NCI-H774 (cell line): ENCODE measurements around the gene EHBP1.
"Not testable (repeated sequence)": the region's sequence is repeated elsewhere in the genome, so short reads cannot be mapped to it uniquely, and the experiment has no call there.

ENCODE experiments used
- DNase-seq: peaks from one replicate; lab custom pipeline; 2025; lab: John Stamatoyannopoulos, UW

The EHBP1 gene

DNA sequence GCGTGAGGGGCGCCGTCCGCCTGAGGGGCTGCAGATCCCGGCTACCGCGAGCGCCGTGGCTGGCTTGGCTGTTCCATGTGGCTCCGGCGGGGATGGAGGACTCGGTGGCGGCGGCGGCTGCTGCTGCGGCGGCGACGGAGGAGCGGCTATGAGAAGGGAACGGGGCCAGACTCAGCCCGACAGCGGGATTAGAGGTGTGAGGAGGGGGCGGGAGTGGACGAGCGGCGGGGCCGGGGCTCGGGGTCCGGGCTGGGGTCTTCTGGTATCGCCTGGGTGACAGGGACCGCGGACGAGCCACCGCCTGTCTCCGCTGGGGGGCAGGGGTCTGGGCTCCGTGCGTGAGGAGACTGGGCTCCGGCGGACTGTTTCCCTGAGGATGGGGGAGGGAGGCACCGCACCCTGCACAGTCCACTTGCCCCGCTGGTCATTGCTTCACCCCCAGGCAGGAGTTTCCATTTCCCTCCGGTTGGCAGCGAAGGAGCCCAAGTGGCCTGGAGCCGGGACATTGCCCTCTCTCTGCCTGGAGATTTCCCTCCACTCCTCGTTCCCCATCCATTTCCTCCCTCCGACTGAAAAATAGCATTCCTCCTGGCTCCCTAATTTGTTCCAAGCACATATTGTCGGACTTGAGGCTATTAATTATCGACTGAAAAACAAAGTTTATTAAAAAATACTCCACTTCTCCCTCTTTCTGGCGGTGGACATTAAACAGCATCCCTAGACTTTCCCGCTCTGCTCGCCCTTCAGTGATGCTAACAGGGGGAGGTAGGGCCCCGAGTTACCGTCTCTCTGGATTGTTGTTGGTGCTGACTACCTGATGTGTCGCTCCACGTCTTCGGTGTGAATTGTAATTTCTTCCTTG is 577 bp downstream of the EHBP1 start:
- DNase-seq: no peak

DNA sequence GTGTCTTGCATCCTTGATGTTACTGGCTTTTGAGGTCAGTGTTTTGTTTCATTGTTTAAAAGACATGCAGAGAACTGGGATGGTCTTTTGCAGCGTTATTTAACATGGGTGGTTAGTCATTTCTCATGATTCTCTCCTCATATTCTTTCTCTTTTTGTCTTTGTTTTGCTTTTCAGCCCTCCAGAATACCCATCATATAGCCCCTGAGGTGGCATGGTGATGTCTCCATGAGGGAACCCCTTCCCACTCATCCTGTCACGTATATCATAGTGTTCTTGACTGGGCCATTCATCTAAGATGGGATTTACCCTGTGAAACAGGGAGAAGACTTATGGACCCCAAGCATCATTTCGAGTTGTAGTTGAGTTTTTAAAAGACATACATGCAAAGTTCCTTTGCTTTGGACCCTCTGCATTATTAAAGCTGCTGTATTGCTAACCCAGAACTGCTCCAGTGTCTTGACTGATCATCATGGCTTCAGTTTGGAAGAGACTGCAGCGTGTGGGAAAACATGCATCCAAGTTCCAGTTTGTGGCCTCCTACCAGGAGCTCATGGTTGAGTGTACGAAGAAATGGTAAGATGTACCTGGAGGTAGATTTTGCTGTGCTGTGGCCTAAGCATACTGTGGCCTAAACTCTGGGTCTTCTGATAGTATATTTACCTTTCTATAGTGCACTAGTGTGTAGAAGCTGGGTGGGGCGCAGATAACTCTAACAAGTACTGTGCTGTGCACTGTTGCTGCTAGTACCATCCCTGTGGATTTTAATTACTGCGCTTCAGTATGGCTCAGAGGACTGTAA is 1.4 kb downstream of the EHBP1 start:
- no peak for DNase-seq

DNA sequence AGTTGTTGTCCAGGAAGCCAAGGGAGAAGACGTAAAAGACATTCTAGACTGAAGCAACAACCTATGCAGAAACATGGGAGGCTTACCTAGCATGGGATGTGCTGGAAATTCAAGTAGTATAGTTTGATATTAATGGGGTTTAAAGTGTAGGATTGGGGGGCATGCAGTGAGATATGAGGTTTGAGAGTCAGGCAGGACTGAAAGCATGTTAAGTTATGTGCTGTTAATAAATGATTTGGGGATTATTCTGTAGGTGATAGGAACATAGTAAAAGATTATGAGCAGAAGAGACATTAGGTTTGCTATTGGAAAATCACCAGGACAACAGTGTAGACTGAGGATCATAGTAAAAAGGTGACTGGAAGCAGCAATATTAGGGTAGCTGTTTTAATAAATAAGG is 3.2 kb downstream of the EHBP1 start:
- no peak for DNase-seq

DNA sequence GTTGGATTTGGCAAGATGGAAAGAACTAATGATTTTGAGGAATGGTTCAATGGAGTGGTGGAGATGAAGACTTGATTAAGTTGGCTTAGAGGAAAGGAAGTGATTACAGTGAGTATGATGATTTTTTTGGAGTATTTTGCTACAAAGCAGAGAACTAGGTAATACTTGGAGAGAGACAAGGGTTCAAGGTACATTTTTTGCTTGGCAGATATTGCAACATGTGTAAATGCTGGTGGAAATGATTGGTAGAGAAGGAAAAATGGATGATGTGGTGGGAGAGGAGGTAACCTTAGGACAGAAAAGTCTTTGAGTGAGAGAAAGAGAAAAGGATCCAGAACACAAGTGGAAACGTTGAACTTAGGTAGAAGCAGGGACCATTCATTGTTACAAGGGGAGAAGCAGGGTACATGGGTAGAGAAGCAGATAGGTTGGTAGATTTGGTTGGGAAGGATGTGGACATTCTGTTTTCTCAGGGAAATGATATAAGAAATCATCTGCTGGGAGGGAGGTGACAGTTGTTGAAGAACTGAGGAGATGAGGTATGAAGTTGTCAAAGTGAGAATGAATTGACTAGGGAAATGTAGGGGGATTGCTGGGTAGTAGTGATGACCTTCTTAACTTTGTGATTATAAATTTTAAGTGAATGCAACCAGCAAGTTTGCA is 6.5 kb downstream of the EHBP1 start:
- DNase-seq: no peak

DNA sequence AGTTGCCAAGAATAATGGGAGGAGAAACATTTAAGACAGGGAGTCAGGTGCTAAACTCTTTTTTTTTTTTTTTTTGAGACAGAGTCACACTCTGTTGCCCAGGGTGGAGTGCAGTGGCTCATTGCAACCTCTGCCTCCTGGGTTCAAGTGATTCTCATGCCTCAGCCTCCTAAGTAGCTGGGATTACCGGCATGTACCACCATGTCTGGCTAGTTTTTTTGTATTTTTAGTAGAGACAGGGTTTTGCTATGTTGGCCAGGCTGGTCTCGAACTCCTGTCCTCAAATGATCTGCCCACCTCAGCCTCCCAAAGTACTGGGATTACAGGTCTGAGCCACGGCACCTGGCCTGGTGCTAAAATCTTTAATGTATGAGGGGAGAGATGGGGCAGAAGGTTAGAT is 7.7 kb downstream of the EHBP1 start:
- DNase-seq: not testable (repeated sequence)

DNA sequence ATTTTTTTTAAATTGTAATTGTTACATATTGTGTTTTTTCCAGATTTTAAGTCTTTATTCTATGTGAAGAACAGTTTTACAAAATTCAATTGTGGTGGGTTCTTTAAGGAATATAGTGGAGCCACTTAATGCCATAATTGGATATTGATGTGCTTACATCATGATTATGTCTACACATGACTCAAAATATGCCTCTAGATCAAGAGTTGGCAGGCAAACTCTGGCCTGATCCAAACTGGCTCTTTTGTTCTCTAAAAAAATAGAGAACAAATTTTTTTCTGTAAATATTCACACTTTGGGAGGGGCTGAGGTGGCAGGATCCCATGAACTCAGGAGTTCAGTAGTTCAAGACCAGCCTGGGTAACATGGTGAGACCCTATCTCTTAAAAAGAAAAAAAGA is 8.3 kb downstream of the EHBP1 start:
- no peak for DNase-seq

DNA sequence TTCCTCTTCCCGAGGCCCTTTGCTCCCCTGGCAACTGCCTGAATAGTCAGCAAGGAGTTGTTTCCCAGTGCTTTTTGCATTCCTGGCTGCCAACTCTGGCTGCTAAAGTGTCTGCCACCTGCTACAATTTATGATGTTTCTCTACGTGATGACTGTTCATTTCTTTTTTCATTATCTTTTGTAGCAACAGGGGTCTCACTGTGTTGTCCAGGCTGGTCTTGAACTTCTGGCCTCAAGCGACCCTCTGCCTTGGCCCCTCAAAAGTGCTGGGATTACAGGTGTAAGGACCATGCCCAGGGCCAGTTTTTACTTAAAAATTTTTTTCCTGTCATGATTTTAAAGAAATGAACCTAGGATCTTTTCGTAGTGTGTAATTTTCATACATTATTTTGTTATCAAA is 11.3 kb downstream of the EHBP1 start:
- DNase-seq: no peak

DNA sequence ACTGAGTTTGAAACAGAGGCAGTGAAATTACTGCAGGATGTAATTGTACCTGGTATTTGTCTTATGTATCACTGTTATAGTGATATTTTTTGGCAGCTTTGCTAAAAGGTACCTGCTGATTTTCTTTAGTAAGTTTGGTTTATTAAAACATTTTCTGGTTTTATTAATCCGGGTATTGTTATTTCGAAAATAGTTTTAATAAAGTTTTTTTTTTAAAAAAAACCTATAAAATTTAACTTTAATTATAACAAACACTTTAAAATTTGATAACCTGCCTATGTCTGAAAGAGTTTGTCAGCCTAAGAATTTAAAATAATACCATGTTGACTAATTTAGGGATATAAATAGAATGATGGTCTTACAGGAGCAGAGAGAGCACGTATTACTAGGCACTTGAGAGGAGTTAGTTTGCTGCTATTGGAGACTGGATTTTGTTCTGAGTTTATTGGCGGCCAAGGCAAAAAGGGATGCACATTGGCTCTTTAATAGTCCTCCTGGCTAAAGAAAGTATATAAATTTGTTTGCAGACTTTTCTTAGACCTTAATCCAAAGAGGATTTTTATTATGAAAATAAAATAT is 12.1 kb downstream of the EHBP1 start:
- no peak for DNase-seq

DNA sequence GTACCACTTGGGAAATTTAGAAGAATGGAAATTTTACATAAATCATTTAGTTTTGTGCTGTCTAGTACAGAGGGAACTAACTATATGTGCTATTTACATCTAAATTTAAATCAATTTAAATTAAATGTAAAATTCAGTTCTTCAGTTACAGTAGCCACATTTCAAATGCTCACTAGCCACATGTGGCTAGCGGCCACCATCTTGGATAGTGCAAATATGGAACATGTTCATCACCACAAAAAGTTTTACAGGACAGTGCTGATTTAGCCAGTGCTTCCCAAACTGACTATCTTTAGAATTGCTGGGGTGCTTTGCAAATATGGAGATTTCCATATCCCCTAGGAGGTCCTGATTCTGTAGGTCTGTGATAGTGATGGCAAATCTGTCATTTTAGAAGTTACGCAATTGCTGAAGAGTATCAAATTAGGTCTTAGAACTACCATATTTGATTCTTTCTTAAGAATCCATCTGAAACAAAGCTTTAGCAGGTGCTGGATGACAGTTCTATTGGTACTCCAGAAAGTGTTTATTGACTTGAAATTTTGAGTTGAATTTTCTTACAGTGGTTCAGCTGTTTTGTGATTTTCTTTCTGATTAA is 12.8 kb downstream of the EHBP1 start:
- DNase-seq: no peak

DNA sequence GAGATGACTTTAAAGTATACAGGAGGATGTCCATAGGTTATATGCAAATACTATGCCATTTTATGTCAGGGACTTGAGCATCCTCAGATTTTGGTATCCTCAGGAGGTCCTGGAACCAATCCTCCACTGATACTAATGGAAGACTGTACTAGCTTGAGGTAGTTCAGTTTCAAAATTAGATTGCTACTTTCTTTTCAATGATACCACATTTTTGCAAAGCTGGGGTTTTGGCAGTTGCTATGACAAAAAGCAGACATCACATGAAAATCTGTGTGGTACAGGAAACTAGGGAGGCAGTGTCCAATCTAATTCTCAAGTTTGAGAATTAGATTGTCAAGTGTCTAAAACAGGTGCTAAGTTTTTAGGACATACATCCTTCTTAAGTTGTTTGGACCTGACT is 14.2 kb downstream of the EHBP1 start:
- no peak for DNase-seq

DNA sequence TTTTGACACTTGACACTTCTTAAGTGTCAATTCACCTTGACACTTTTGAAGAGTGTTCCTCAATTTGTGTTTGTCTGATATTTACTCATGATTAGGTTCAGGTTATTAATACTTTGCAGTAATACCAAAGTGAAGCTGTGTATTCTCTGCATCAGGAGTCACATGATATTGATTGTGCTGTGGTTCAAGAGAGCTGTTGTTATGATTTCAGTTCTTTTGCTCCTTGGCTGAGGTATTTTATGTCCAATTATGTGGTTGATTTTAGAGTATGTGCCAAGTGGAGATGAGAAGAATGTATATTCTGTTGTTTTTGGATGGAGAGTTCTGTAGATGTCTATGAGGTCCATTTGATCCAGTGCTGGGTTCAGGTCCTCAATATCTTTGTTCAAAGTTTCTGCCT is 17.2 kb downstream of the EHBP1 start:
- DNase-seq: no peak

DNA sequence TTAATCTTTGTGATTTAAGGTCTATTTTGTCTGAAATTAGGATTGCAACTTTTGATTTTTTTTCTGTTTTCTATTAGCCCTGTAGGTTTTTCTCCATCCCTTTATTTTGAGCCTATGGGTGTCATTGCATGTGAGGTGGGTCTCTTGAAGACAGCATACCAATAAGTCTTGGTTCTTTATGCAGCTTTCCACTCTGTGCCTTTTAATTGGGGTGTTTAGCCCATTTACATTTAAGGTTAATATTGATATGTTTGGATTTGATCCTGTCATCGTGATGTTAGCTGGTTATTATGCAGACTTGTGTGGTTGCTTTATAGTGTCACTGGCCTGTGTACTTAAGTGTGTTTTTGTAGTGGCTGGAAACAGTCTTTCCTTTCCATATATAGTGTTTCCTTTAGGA is 17.7 kb downstream of the EHBP1 start:
- no peak for DNase-seq

DNA sequence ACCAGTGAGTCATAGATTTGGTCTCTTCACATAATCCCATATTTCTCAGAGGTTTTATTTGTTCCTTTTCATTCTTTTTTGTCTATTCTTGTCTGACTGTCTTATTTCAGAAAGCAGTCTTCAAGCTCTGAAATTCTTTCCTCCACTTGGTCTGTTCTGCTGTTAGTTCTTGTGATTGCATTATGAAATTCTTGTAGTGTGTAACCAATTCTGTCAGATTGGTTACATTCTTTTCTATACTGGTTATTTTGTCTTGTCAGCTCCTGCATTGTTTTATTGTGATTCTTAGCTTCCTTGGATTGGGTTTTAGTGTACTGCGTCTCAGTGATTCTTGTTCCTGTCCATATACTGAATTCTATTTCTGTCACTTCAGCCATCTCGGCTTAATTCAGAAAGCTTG is 18.6 kb downstream of the EHBP1 start:
- DNase-seq: no peak

DNA sequence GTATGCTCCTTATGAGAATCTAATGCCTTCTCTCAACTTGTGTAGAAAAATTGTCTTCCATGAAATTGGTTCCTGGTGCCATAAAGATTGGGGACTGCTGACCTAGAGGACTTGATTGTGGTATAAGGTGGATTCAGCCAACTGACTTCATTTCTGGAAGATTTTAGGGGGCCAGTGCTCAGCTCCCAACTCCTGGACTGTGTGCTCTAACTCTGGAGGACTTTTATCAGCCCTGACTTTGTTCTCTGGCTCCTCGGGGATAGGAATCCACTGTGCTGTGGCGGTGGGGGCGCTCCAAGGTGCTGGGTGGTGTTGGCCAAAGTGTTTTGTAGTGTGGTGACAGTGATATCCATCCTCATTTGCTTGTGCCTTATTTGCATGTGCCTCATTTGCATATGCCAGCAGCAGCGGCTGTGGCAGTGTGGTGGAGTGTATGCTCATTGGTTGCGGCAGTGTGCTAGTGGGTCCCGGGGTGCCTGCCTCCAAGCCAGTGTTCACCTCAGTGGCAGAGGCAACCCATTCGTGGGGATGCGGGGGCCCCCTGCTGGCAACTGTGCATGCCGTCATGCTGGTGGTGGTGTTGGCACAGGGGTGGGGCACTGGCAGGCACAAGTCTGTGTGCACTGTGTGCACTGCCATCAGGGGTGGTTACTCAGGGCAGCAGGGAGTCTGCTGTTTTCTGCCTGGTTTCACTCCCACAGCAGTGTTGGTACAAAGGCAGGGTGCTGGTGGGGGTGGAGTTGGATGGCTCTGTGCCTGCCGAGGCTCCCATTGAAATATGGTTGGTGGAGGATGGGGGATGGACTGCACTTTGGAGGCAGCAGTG is 19.6 kb downstream of the EHBP1 start:
- no peak for DNase-seq

DNA sequence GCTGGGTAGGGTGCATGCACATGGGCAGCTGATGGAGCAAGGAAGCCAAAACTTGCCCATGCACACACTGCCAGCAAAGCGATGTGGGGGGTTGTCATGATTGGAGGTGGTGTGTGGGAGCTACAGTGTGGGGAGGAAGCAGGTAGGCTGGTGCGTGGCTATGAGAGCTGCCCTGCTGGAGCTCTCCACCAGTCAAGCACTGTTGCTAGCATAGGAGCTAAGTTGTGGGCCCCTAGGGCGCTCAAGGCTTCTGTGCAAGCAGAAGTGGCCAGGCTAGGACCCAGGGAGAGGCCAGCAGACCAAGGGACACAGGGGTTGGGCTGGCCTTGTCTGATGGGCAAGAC is 20.2 kb downstream of the EHBP1 start:
- no peak for DNase-seq

DNA sequence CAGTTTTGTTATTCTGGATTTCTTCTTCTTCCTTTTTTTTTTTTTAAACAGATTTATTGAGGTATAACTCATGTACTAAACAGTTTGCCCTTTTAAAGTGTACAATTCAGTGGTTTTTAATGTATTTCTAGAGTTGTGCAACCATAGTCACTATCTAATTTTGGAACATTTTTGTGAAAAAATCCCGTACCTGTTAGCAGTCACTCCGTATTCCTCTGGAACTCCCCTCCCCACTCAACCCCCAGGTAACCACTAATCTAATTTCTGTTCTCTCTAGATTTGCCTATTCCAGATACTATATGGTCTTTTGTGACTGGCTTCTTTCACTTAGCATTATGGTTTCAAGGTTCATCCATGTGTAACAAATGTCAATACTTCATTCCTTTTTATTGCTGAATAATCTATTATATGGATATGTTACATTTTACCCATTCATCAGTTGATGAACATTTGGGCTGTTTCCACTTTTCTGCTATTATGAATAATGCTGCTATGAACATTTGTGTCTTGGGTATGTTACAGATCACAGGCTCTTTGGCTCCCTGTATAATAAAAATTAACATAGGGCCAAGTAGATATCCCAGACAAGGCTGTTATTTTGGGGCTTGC is 21.9 kb downstream of the EHBP1 start:
- no peak for DNase-seq

DNA sequence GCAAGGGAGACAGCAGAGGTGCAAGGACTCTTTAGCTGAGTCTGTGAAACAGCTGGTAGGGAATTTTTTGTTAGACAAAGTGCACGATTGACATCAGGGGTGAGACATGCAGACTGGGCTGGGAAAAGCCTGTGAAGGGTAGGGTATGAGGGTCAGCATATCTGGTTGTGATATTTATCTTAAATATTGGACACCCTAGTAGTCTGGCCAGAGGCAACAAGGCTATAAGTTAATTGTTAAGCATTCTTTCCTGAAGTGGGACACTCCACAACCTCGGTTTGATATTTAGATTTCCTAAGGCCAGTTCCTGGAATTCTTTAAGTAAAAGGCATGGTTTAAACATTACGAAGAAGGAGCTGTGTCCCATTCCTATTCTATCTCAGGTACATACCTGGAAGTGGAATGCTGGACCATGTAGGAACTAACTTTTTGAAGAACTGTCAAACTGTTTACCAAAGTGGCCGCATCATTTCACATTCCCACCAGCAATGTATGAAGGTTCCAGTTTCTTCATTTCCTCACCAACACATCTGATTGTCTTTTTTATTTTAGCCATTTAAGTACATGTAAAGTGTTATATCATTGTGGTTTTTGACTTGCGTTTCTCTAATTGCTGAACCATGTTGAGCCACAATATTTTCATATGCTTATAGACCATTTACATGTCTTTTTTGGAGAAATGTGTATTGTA is 22.5 kb downstream of the EHBP1 start:
- DNase-seq: no peak

DNA sequence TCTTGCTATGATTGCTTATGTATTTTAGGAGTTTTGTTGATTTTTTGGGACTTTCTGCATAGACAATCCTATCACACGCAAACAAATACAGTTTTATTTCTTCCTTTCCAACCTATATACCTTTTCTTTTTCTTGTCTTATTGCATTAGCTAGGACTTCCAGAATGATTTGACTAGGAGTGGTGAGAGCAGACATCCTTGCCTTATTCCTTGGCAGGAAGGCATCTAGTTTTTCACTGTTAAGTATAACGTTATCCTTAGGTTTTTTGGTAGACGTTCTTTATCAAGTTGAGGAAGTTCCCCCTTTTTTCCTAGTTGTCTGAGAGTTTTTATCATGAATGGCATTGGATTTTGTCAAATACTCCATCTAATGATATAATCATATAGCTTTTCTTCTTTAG is 25.8 kb downstream of the EHBP1 start:
- no peak for DNase-seq

DNA sequence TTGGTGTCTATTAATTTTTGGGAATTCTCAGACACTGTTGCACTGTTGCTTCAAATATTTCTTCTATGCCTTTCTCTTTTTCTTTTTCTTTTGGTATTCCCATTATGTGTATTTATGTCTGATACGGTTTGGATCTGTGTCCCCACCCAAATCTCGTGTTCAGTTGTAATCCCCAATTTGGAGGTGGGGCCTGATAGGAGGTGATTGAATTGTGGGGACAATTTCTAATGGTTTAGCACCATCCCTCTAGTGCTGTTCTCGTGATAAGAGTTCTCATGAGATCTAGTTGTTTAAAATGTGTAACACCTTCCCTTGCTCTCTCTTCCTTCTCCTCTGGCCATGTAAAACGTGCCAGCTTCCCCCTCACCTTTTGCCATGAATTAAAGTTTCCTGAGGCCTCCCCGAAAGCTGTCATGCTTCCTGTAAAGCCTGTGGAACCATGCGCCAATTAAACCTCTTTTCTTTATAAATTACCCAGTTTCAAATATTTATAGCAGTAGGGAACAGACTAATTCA is 26.8 kb downstream of the EHBP1 start:
- no peak for DNase-seq

DNA sequence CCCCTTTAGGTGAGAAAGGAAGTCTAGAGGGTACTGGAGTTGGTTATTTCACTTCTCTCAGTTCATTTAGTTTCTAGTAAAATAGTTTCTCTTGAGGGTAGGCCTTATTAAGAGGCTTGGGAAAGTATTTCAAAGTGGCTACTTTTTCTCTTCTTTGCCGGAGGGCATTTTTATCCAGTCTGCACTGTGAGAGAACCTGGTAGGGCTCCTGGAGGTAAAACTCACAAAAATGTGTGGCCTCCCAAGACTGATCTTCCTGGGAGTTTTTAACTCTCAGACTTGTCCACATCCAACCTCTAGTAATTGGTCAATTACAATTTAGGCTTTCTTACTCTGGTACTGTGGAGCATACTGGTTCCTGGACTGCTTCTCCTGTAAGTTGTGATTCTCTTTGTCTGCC is 28.0 kb downstream of the EHBP1 start:
- no peak for DNase-seq
